K562 (cell line): ENCODE results near the gene ANKRD11.

Experiments used
- E2F6 ChIP-seq, 2 experiments: IDR thresholded peaks; 2 replicates each; pipeline ENCODE4 v1.6.1; 2011; ENCODE audit warnings: borderline replicate concordance in 1 of 2, control low read depth in 1 of 2, low read depth in 1 of 2, low read length in 1 of 2, mild to moderate bottlenecking in 1 of 2, mixed read lengths in 1 of 2, moderate library complexity in 1 of 2; ENCODE audit not compliant: insufficient read depth in 1 of 2, insufficient read length in 1 of 2, poor library complexity in 1 of 2, severe bottlenecking in 1 of 2; ENCODE audit errors: extremely low read depth in 1 of 2
- ELF4 ChIP-seq: fragments of 450-650 bp; formaldehyde crosslinking; IDR thresholded peaks from 2 replicates; pipeline ENCODE4 v1.4.0; 2022; ENCODE audit warnings: missing genetic modification characterization
- POLR2H ChIP-seq: IDR thresholded peaks from 2 replicates; pipeline ENCODE4 v1.6.1; 2016; ENCODE audit warnings: missing genetic modification characterization, low read depth, mild to moderate bottlenecking, control low read depth, missing compliant biosample characterization, moderate library complexity

GRCh38 chr16:89358030-89359005 lies 132.0 kb downstream of the ANKRD11 start:
- TF ChIP-seq ELF4 (CRISPR knock-in tag), result no peak
- no peak for TF ChIP-seq E2F6 (IDR thresholded peaks at IDR 0.05; ENCODE audit: borderline replicate concordance in 1 of 2, extremely low read depth in 1 of 2, insufficient read depth in 1 of 2, insufficient read length in 1 of 2, low read depth in 1 of 2, low read length in 1 of 2, poor library complexity in 1 of 2, severe bottlenecking in 1 of 2)
- no peak for TF ChIP-seq POLR2H
